ENCODE data around the gene KCNMA1. TPM values are rescaled to one million over a fixed set of nuclear protein-coding genes. Genes with fewer than 3 reads are reported as not detected.

Gene KCNMA1
- total RNA-seq, 1 experiment from 2014 or later: 20.7 TPM

- no peak overlapping the region for H3K27ac Mint-ChIP-seq (ENCODE audit: unreplicated experiment)
- no peaks in the 10 kb centered on the region for H3K36me3 Mint-ChIP-seq (ENCODE audit: insufficient read depth, unreplicated experiment)
- BruUV-seq (replicated peaks): no TSS peak
- TF ChIP-seq CTCF (IDR thresholded peaks at IDR 0.05; ENCODE audit: insufficient read depth in 1 of 2, low read depth in 1 of 2, low read length in 1 of 2, severe bottlenecking in 1 of 2, unreplicated experiment in 1 of 2): no peak
- H3K36me3 ChIP-seq (ENCODE audit: control insufficient read depth, insufficient read depth, low read length): no peaks in the 10 kb centered on the region
- peaks cover 30% of the 10 kb centered on the region for H3K4me1 Mint-ChIP-seq (ENCODE audit: low read depth, unreplicated experiment)
- peak; percentile 57 to 76 for DNase-seq
- no peaks in the 10 kb centered on the region for H3K9me3 ChIP-seq
- H3K27me3 ChIP-seq (replicated peaks; ENCODE audit: control insufficient read depth, insufficient read depth, low read length): no peaks in the 10 kb centered on the region
- H3K4me3 Mint-ChIP-seq (ENCODE audit: unreplicated experiment): no peak overlapping the region
- H3K4me3 ChIP-seq (ENCODE audit: low read depth, low read length): no peak overlapping the region
- intact Hi-C loops (cut with micrococcal nuclease; ENCODE audit: unreplicated experiment): loop anchor here (1.0 kb wide), 1 partner anchor 31 kb away; no protein-coding TSS in a partner anchor
- H3K4me1 ChIP-seq: peaks cover 22% of the 10 kb centered on the region
- CTCF ChIA-PET: no interaction called here
- no peaks in the 10 kb centered on the region for H3K9me3 Mint-ChIP-seq (ENCODE audit: unreplicated experiment)
- POLR2A ChIA-PET: no interaction called here
- H3K27me3 Mint-ChIP-seq (ENCODE audit: insufficient read depth, unreplicated experiment): no peaks in the 10 kb centered on the region
Measured at GRCh38 chr10:77328272-77328816, 309.3 kb downstream of the KCNMA1 start.

GRCh38 chr10:77325233-77325537, 312.4 kb downstream of the KCNMA1 start:
- Mint-ChIP-seq H3K36me3 (ENCODE audit: insufficient read depth, unreplicated experiment) (no peaks in the 10 kb centered on the region), H3K9me3 (ENCODE audit: unreplicated experiment) (no peaks in the 10 kb centered on the region), H3K27me3 (ENCODE audit: insufficient read depth, unreplicated experiment) (no peaks in the 10 kb centered on the region), H3K4me3 (ENCODE audit: unreplicated experiment) (no peak overlapping the region), H3K4me1 (ENCODE audit: low read depth, unreplicated experiment) (peaks cover 3% of the 10 kb centered on the region), H3K27ac (ENCODE audit: unreplicated experiment) (no peak overlapping the region)
- DNase-seq: no peak
- no TSS peak for BruUV-seq (replicated peaks)
- H3K9me3 ChIP-seq: no peaks in the 10 kb centered on the region
- H3K27me3 ChIP-seq (replicated peaks; ENCODE audit: control insufficient read depth, insufficient read depth, low read length): no peaks in the 10 kb centered on the region
- TF ChIP-seq CTCF (IDR thresholded peaks at IDR 0.05; ENCODE audit: insufficient read depth in 1 of 2, low read depth in 1 of 2, low read length in 1 of 2, severe bottlenecking in 1 of 2, unreplicated experiment in 1 of 2): no peak
- intact Hi-C loops (cut with micrococcal nuclease; ENCODE audit: unreplicated experiment): no loop called here
- H3K4me3 ChIP-seq (ENCODE audit: low read depth, low read length): no peak overlapping the region
- no peaks in the 10 kb centered on the region for H3K36me3 ChIP-seq (ENCODE audit: control insufficient read depth, insufficient read depth, low read length)
- ChIA-PET CTCF (no interaction called here), POLR2A (no interaction called here)
- peaks cover 2% of the 10 kb centered on the region for H3K4me1 ChIP-seq

GRCh38 chr10:77321838-77322237, 315.8 kb downstream of the KCNMA1 start:
- Mint-ChIP-seq H3K27me3 (ENCODE audit: insufficient read depth, unreplicated experiment) (no peaks in the 10 kb centered on the region), H3K27ac (ENCODE audit: unreplicated experiment) (no peak overlapping the region), H3K4me3 (ENCODE audit: unreplicated experiment) (no peak overlapping the region), H3K36me3 (ENCODE audit: insufficient read depth, unreplicated experiment) (no peaks in the 10 kb centered on the region), H3K9me3 (ENCODE audit: unreplicated experiment) (no peaks in the 10 kb centered on the region), H3K4me1 (ENCODE audit: low read depth, unreplicated experiment) (no peaks in the 10 kb centered on the region)
- intact Hi-C loops (cut with micrococcal nuclease; ENCODE audit: unreplicated experiment): no loop called here
- Histone ChIP-seq H3K4me3 (ENCODE audit: low read depth, low read length) (no peak overlapping the region), H3K36me3 (ENCODE audit: control insufficient read depth, insufficient read depth, low read length) (no peaks in the 10 kb centered on the region), H3K4me1 (no peaks in the 10 kb centered on the region; the same call in 1 of the 2 replicates), H3K9me3 (no peaks in the 10 kb centered on the region), H3K27me3 (replicated peaks; ENCODE audit: control insufficient read depth, insufficient read depth, low read length) (no peaks in the 10 kb centered on the region)
- BruUV-seq (replicated peaks): no TSS peak
- CTCF ChIA-PET: interaction anchor here (0.6 kb wide), 1 partner anchor 105 kb away, joined by 3 read pairs; no protein-coding TSS in a partner anchor
- POLR2A ChIA-PET: no interaction called here
- DNase-seq: no peak
- no peak for TF ChIP-seq CTCF (IDR thresholded peaks at IDR 0.05; ENCODE audit: insufficient read depth in 1 of 2, low read depth in 1 of 2, low read length in 1 of 2, severe bottlenecking in 1 of 2, unreplicated experiment in 1 of 2)
